SK-N-SH (cell line): ENCODE measurements around the gene MST1.

ENCODE experiments used
- CTCF ChIP-seq: fragments of 200-600 bp; sonication (generic); IDR thresholded peaks from 2 replicates; pipeline ENCODE4 v1.6.1; 2017; ENCODE audit warnings: antibody characterized with exemption, mild to moderate bottlenecking, moderate library complexity
- NFIC ChIP-seq: IDR thresholded peaks from 2 replicates; pipeline ENCODE4 v1.4.0; 2012; ENCODE audit warnings: borderline replicate concordance
- POLR2AphosphoS5 ChIP-seq: IDR thresholded peaks from 2 replicates; pipeline ENCODE4 v1.6.1; 2012; ENCODE audit warnings: low read depth, low read length
- RAD21 ChIP-seq: IDR thresholded peaks from 2 replicates; pipeline ENCODE4 v1.6.1; 2012; ENCODE audit warnings: mild to moderate bottlenecking, low read length
- TF ChIP-seq, protein P1 (sequence below): IDR thresholded peaks from 2 replicates; pipeline ENCODE4 v1.4.0; 2012; ENCODE audit warnings: low read depth, borderline replicate concordance
- TF ChIP-seq, protein P2 (sequence below): fragments of 150-350 bp; IDR thresholded peaks from 2 replicates; pipeline ENCODE4 v1.6.1; 2017; ENCODE audit warnings: antibody characterized with exemption, low read length, low read depth, borderline replicate concordance
- TF ChIP-seq, protein P3 (sequence below): IDR thresholded peaks from 2 replicates; pipeline ENCODE4; 2012

GRCh38 chr3:49675912-49676311 lies 13.4 kb downstream of the MST1 start:
- TF ChIP-seq, protein P1, sequence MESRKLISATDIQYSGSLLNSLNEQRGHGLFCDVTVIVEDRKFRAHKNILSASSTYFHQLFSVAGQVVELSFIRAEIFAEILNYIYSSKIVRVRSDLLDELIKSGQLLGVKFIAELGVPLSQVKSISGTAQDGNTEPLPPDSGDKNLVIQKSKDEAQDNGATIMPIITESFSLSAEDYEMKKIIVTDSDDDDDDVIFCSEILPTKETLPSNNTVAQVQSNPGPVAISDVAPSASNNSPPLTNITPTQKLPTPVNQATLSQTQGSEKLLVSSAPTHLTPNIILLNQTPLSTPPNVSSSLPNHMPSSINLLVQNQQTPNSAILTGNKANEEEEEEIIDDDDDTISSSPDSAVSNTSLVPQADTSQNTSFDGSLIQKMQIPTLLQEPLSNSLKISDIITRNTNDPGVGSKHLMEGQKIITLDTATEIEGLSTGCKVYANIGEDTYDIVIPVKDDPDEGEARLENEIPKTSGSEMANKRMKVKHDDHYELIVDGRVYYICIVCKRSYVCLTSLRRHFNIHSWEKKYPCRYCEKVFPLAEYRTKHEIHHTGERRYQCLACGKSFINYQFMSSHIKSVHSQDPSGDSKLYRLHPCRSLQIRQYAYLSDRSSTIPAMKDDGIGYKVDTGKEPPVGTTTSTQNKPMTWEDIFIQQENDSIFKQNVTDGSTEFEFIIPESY: no peak
- TF ChIP-seq NFIC (no peak), POLR2AphosphoS5 (no peak), CTCF (no peak), RAD21 (no peak)
- TF ChIP-seq, protein P2, sequence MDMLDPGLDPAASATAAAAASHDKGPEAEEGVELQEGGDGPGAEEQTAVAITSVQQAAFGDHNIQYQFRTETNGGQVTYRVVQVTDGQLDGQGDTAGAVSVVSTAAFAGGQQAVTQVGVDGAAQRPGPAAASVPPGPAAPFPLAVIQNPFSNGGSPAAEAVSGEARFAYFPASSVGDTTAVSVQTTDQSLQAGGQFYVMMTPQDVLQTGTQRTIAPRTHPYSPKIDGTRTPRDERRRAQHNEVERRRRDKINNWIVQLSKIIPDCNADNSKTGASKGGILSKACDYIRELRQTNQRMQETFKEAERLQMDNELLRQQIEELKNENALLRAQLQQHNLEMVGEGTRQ: no peak
- TF ChIP-seq, protein P3, sequence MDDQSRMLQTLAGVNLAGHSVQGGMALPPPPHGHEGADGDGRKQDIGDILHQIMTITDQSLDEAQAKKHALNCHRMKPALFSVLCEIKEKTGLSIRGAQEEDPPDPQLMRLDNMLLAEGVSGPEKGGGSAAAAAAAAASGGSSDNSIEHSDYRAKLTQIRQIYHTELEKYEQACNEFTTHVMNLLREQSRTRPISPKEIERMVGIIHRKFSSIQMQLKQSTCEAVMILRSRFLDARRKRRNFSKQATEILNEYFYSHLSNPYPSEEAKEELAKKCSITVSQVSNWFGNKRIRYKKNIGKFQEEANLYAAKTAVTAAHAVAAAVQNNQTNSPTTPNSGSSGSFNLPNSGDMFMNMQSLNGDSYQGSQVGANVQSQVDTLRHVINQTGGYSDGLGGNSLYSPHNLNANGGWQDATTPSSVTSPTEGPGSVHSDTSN: no peak
